HCT116 (cell line): ENCODE results near the gene CALM1. TPM values are rescaled to one million over a fixed set of nuclear protein-coding genes. Genes with fewer than 3 reads are reported as not detected.

ENCODE experiments used
- ATAC-seq: fragments of 200-7000 bp; cut with Tn5 transposase; 2 replicates; pipeline ENCODE4 v1.9.1; 2020; ENCODE audit warnings: mild to moderate bottlenecking, moderate library complexity
- BruUV-seq: library from RNA; stranded (reverse); fragments of 400-500 nt; replicated peaks from 2 replicates; lab custom pipeline; 2021; lab: Mats Ljungman, UMichigan
- CTCF ChIA-PET: fragments of 300-600 bp; sonication (Branson Sonifier 250); formaldehyde crosslinking; loops from one replicate; lab custom pipeline; 2021; ENCODE audit warnings: antibody characterized with exemption; lab: Charles Lee
- POLR2A ChIA-PET: fragments of 300-600, 350-600 bp; sonication (Branson Sonifier 250); formaldehyde crosslinking; loops from one replicate; lab custom pipeline; 2021; ENCODE audit warnings: antibody characterized with exemption; lab: Charles Lee
- RAD21 ChIA-PET, 2 experiments: fragments of 300-600 bp; sonication (Branson Sonifier 250); formaldehyde crosslinking; loops; one replicate each; lab custom pipeline; 2023; ENCODE audit warnings: low total read pairs in 2 of 2; ENCODE audit not compliant: uncharacterized antibody in 2 of 2, unreplicated experiment in 2 of 2, low non-redundant PET in 1 of 2; lab: Charles Lee
- DNase-seq: peaks from one replicate; pipeline ENCODE4 v3.0.0-alpha.2; 2010; ENCODE audit warnings: low read depth, low spot score
- H2AFZ ChIP-seq: fragments of 200-600 bp; shearing (Covaris generic), sonication (generic); 2 replicates; pipeline ENCODE4 v1.6.1; 2017; ENCODE audit warnings: low read depth, mixed run types, mixed read lengths, antibody characterized with exemption, low read length; ENCODE audit not compliant: poor library complexity, severe bottlenecking
- H3K27ac ChIP-seq: 2 replicates; pipeline ENCODE4 v1.5.1; 2012; ENCODE audit warnings: low read depth, low read length
- H3K27me3 ChIP-seq: fragments of 200-600 bp; sonication (generic); 2 replicates; pipeline ENCODE4 v1.6.1; 2016; ENCODE audit warnings: mixed run types, low read length, mixed read lengths; ENCODE audit not compliant: insufficient read depth
- H3K36me3 ChIP-seq, 2 experiments: fragments of 200-500 bp in 1 of 2; fragments of 200-600 bp in 1 of 2; sonication (Bioruptor generic) in 1 of 2; sonication (generic) in 1 of 2; 2 replicates each; pipeline versions ENCODE4 v1.5.1 to v1.6.1; 2014 to 2016; ENCODE audit warnings: low read length in 2 of 2, inconsistent platforms in 1 of 2, mixed read lengths in 1 of 2, mixed run types in 1 of 2; ENCODE audit not compliant: insufficient read depth in 2 of 2, control insufficient read depth in 1 of 2
- H3K4me1 ChIP-seq, 2 experiments: fragments of 200-600 bp in 1 of 2; sonication (generic) in 1 of 2; 2 replicates each; pipeline versions ENCODE4 v1.5.1 to v1.6.1; 2012 to 2017; ENCODE audit warnings: low read length in 2 of 2, inconsistent platforms in 1 of 2, mild to moderate bottlenecking in 1 of 2, mixed read lengths in 1 of 2, mixed run types in 1 of 2, moderate library complexity in 1 of 2; ENCODE audit not compliant: insufficient read depth in 2 of 2, control insufficient read depth in 1 of 2
- H3K4me2 ChIP-seq: fragments of 200-600 bp; sonication (generic); 2 replicates; pipeline ENCODE4 v1.6.1; 2017; ENCODE audit warnings: mixed run types, low read length, mixed read lengths
- H3K4me3 ChIP-seq, 2 experiments: fragments of 200-600 bp in 1 of 2; sonication (generic) in 1 of 2; replicated peaks in 1 of 2; 2 replicates each; pipeline ENCODE4 v1.5.1; 2011 to 2016; ENCODE audit warnings: low read length in 2 of 2, control low read depth in 1 of 2, low read depth in 1 of 2, mild to moderate bottlenecking in 1 of 2, mixed read lengths in 1 of 2, mixed run types in 1 of 2
- H3K79me2 ChIP-seq: fragments of 200-600 bp; sonication (generic); 2 replicates; pipeline ENCODE4 v1.6.1; 2017; ENCODE audit warnings: mild to moderate bottlenecking, mixed run types, low read length, moderate library complexity, mixed read lengths; ENCODE audit not compliant: insufficient read depth
- H3K9ac ChIP-seq: fragments of 200-600 bp; sonication (generic); 2 replicates; pipeline ENCODE4 v1.6.1; 2016; ENCODE audit warnings: low read length, mixed read lengths
- H3K9me2 ChIP-seq: fragments of 200-600 bp; sonication (generic), shearing (Covaris generic); 2 replicates; pipeline ENCODE4 v1.6.1; 2017; ENCODE audit warnings: mixed run types, mild to moderate bottlenecking, moderate library complexity; ENCODE audit not compliant: insufficient read depth
- H3K9me3 ChIP-seq, 2 experiments: fragments of 200-500 bp in 1 of 2; fragments of 200-600 bp in 1 of 2; sonication (Bioruptor generic) in 1 of 2; sonication (generic) in 1 of 2; 2 replicates each; pipeline ENCODE4 v1.6.1; 2014 to 2017; ENCODE audit warnings: low read length in 2 of 2, mixed read lengths in 2 of 2, inconsistent platforms in 1 of 2, low read depth in 1 of 2, mild to moderate bottlenecking in 1 of 2, mixed run types in 1 of 2, moderate library complexity in 1 of 2; ENCODE audit not compliant: control insufficient read depth in 1 of 2, insufficient read depth in 1 of 2
- H4K20me1 ChIP-seq: fragments of 200-600 bp; sonication (generic), shearing (Covaris generic); 2 replicates; pipeline ENCODE4 v1.6.1; 2017; ENCODE audit warnings: mixed run types, mild to moderate bottlenecking, moderate library complexity; ENCODE audit not compliant: insufficient read depth
- EGR1 ChIP-seq: IDR thresholded peaks from 2 replicates; pipeline ENCODE4 v1.6.1; 2012; ENCODE audit warnings: low read depth
- EZH2phosphoT487 ChIP-seq: fragments of 200-600 bp; IDR thresholded peaks from 2 replicates; pipeline ENCODE4 v1.6.1; 2018; ENCODE audit warnings: antibody characterized with exemption, borderline replicate concordance
- FOSL1 ChIP-seq: IDR thresholded peaks from 2 replicates; pipeline ENCODE4 v1.6.1; 2012; ENCODE audit warnings: low read depth
- JUND ChIP-seq: IDR thresholded peaks from 2 replicates; pipeline ENCODE4 v1.6.1; 2012
- POLR2A ChIP-seq: IDR thresholded peaks from 2 replicates; pipeline ENCODE4 v1.7.0; 2011; ENCODE audit warnings: borderline replicate concordance; ENCODE audit not compliant: insufficient read depth, insufficient read length; ENCODE audit errors: extremely low read depth
- RAD21 ChIP-seq: IDR thresholded peaks from 2 replicates; pipeline ENCODE4 v1.6.1; 2012; ENCODE audit warnings: low read depth, mild to moderate bottlenecking
- SIN3A ChIP-seq: IDR thresholded peaks from 2 replicates; pipeline ENCODE4 v1.6.1; 2012; ENCODE audit warnings: low read depth
- ZFX ChIP-seq: fragments of 450-650 bp; IDR thresholded peaks from 2 replicates; pipeline ENCODE4 v1.6.1; 2017
- intact Hi-C: fragments of 100-400 bp; cut with micrococcal nuclease; formaldehyde crosslinking; loops from 2 replicates; pipeline ENCODE4 v1.10.0; 2022
- total RNA-seq: library from RNA; stranded (reverse); gene quantifications from one replicate; pipeline ENCODE4 v1.2.1, GENCODE V29; 2021; ENCODE audit not compliant: unreplicated experiment
- TF ChIP-seq, protein P1 (sequence below): IDR thresholded peaks from 2 replicates; pipeline ENCODE4 v1.6.1; 2012
- TF ChIP-seq, protein P2 (sequence below), 3 experiments: fragments of 200-600 bp in 1 of 3; sonication (generic) in 1 of 3; IDR thresholded peaks in 2 of 3; conservative IDR thresholded peaks in 1 of 3; 2 replicates each; pipeline ENCODE4 v1.5.1; 2012 to 2017; ENCODE audit warnings: low read depth in 2 of 3, low read length in 2 of 3, antibody characterized with exemption in 1 of 3, borderline replicate concordance in 1 of 3, control low read depth in 1 of 3, mild to moderate bottlenecking in 1 of 3, mixed read lengths in 1 of 3, mixed run types in 1 of 3, moderate library complexity in 1 of 3; ENCODE audit not compliant: insufficient read depth in 1 of 3
- TF ChIP-seq, protein P3 (sequence below): IDR thresholded peaks from 2 replicates; pipeline ENCODE4 v1.6.1; 2011; ENCODE audit warnings: mild to moderate bottlenecking, low read length, moderate library complexity; ENCODE audit not compliant: insufficient replicate concordance; ENCODE audit errors: extremely low read depth
- TF ChIP-seq, protein P4 (sequence below): IDR thresholded peaks from 2 replicates; pipeline ENCODE4 v1.6.1; 2012; ENCODE audit warnings: low read depth

CALM1 gene
- total RNA-seq, 1 experiment from 2014 or later: 261 TPM

DNA sequence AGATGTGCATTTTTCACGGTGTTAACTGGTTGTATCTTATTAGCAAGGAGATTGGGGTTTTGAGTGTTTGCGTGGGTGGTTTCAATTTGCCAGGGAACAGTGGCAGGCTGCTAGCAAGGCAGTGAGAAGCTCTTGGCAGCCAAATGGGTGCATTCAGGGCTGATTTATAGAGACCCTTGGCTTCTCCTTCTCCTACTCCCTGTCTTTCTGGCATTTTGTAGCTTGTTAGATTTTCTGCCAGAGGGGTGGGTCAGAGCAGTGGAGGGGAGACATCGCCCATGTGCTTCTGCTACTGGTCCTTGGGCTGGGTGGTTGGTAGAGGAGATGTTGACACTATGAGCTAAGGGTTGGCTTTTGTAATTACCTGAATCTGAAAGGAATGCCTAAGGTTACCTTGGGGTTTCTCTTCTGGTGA is 9.6 kb downstream of the CALM1 start:
- Histone ChIP-seq H4K20me1 (peaks cover under 1% of the 10 kb centered on the region; the same call in 1 of the 2 replicates), H3K4me2 (no peak overlapping the region), H3K27ac (no peak overlapping the region), H3K9ac (no peak overlapping the region), H3K27me3 (no peaks in the 10 kb centered on the region), H2AFZ (no peak overlapping the region), H3K4me3 (no peak overlapping the region), H3K4me1 (peaks cover 0 to 8% of the 10 kb centered on the region in 2 experiments; a peak in 2 of 4 replicates), H3K9me2 (no peaks in the 10 kb centered on the region), H3K9me3 (no peaks in the 10 kb centered on the region), H3K36me3 (peaks cover 41 to 44% of the 10 kb centered on the region in 2 experiments), H3K79me2 (peaks cover 14% of the 10 kb centered on the region)
- no TSS peak for BruUV-seq
- POLR2A ChIA-PET: no interaction called here
- ATAC-seq (no peak), DNase-seq (no peak)
- RAD21 ChIA-PET: no interaction called here
- no peak for TF ChIP-seq FOSL1
- TF ChIP-seq, protein P1, sequence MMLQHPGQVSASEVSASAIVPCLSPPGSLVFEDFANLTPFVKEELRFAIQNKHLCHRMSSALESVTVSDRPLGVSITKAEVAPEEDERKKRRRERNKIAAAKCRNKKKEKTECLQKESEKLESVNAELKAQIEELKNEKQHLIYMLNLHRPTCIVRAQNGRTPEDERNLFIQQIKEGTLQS: no peak
- TF ChIP-seq SIN3A: no peak
- TF ChIP-seq, protein P2, sequence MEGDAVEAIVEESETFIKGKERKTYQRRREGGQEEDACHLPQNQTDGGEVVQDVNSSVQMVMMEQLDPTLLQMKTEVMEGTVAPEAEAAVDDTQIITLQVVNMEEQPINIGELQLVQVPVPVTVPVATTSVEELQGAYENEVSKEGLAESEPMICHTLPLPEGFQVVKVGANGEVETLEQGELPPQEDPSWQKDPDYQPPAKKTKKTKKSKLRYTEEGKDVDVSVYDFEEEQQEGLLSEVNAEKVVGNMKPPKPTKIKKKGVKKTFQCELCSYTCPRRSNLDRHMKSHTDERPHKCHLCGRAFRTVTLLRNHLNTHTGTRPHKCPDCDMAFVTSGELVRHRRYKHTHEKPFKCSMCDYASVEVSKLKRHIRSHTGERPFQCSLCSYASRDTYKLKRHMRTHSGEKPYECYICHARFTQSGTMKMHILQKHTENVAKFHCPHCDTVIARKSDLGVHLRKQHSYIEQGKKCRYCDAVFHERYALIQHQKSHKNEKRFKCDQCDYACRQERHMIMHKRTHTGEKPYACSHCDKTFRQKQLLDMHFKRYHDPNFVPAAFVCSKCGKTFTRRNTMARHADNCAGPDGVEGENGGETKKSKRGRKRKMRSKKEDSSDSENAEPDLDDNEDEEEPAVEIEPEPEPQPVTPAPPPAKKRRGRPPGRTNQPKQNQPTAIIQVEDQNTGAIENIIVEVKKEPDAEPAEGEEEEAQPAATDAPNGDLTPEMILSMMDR (IDR thresholded peaks at IDR 0.05 in 2 of 3, conservative IDR thresholded peaks at IDR 0.05 in 1 of 3; ENCODE audit: borderline replicate concordance in 1 of 3, insufficient read depth in 1 of 3, low read depth in 2 of 3, low read length in 2 of 3): no peak
- intact Hi-C loops: no loop called here
- CTCF ChIA-PET: interaction anchor here (1.2 to 1.4 kb wide), 2 partner anchors 11 to 352 kb away, joined by 4 read pairs; no protein-coding TSS in a partner anchor

DNA sequence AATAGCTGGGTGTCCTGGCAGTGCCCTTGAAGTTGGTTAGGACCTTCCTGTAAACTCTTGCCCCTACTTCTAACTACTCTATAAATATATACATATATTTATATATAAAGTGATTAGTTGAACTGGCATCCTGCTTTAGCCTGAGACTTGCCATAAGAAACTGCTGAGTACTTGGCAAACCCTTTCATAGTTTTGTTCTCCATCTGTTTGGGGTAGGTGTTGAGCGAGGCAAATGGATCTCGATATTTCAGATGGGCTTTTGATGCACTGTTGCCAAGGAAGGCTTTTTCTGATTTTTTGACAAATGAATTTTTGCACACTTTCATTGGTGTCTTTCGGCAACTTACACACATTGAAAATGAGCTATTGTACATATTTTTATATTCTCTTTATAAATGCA is 10.4 kb downstream of the CALM1 start:
- no peak for DNase-seq
- Histone ChIP-seq H3K27ac (no peak overlapping the region), H3K27me3 (no peaks in the 10 kb centered on the region), H3K79me2 (peaks cover 7% of the 10 kb centered on the region), H3K9ac (no peak overlapping the region), H3K4me3 (no peak overlapping the region), H3K4me1 (peaks cover 0 to 8% of the 10 kb centered on the region in 2 experiments; a peak in 2 of 4 replicates), H4K20me1 (no peaks in the 10 kb centered on the region), H2AFZ (no peak overlapping the region), H3K9me3 (no peaks in the 10 kb centered on the region), H3K4me2 (no peak overlapping the region), H3K9me2 (no peaks in the 10 kb centered on the region), H3K36me3 (peaks cover 33 to 36% of the 10 kb centered on the region in 2 experiments; a peak in 3 of 4 replicates)
- ChIA-PET POLR2A (interaction anchor here (1.8 kb wide), 1 partner anchor 12 kb away, joined by 4 read pairs; no protein-coding TSS in a partner anchor), CTCF (no interaction called here), RAD21 (no interaction called here)
- no TSS peak for BruUV-seq
- ATAC-seq: no peak
- intact Hi-C loops: no loop called here
- TF ChIP-seq EZH2phosphoT487 (no peak), EGR1 (no peak), RAD21 (no peak), POLR2A (no peak), JUND (no peak), ZFX (no peak)
- TF ChIP-seq, protein P3, sequence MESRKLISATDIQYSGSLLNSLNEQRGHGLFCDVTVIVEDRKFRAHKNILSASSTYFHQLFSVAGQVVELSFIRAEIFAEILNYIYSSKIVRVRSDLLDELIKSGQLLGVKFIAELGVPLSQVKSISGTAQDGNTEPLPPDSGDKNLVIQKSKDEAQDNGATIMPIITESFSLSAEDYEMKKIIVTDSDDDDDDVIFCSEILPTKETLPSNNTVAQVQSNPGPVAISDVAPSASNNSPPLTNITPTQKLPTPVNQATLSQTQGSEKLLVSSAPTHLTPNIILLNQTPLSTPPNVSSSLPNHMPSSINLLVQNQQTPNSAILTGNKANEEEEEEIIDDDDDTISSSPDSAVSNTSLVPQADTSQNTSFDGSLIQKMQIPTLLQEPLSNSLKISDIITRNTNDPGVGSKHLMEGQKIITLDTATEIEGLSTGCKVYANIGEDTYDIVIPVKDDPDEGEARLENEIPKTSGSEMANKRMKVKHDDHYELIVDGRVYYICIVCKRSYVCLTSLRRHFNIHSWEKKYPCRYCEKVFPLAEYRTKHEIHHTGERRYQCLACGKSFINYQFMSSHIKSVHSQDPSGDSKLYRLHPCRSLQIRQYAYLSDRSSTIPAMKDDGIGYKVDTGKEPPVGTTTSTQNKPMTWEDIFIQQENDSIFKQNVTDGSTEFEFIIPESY: no peak
- TF ChIP-seq, protein P1: no peak
- TF ChIP-seq, protein P4, sequence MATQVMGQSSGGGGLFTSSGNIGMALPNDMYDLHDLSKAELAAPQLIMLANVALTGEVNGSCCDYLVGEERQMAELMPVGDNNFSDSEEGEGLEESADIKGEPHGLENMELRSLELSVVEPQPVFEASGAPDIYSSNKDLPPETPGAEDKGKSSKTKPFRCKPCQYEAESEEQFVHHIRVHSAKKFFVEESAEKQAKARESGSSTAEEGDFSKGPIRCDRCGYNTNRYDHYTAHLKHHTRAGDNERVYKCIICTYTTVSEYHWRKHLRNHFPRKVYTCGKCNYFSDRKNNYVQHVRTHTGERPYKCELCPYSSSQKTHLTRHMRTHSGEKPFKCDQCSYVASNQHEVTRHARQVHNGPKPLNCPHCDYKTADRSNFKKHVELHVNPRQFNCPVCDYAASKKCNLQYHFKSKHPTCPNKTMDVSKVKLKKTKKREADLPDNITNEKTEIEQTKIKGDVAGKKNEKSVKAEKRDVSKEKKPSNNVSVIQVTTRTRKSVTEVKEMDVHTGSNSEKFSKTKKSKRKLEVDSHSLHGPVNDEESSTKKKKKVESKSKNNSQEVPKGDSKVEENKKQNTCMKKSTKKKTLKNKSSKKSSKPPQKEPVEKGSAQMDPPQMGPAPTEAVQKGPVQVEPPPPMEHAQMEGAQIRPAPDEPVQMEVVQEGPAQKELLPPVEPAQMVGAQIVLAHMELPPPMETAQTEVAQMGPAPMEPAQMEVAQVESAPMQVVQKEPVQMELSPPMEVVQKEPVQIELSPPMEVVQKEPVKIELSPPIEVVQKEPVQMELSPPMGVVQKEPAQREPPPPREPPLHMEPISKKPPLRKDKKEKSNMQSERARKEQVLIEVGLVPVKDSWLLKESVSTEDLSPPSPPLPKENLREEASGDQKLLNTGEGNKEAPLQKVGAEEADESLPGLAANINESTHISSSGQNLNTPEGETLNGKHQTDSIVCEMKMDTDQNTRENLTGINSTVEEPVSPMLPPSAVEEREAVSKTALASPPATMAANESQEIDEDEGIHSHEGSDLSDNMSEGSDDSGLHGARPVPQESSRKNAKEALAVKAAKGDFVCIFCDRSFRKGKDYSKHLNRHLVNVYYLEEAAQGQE: no peak
